GM19395 (cell line): ENCODE results near the gene CYP19A1.

Experiments used
- ATAC-seq: cut with Tn5 transposase; IDR thresholded peaks from one replicate; pipeline ENCODE4 v1.9.1; 2021; ENCODE audit warnings: mild to moderate bottlenecking, moderate library complexity; ENCODE audit not compliant: unreplicated experiment

Gene CYP19A1

GRCh38 chr15:51338496-51338895 is at the start of gene CYP19A1:
CYP19A1 (minus strand) TSS chr15:51338596; CDS start chr15:51242912, 95,684 bp downstream.
- ATAC-seq: no peak

- ATAC-seq: no peak
Measured at GRCh38 chr15:51387699-51388041, 49.3 kb upstream of the CYP19A1 start.

- ATAC-seq: no peak
Measured at GRCh38 chr15:51386960-51387698, 48.7 kb upstream of the CYP19A1 start.

GRCh38 chr15:51386486-51386885 is 48.1 kb upstream of the CYP19A1 start:
- ATAC-seq: no peak

GRCh38 chr15:51386029-51386428 is 47.6 kb upstream of the CYP19A1 start:
- no peak for ATAC-seq

GRCh38 chr15:51382787-51383186 is 44.4 kb upstream of the CYP19A1 start:
- no peak for ATAC-seq

- ATAC-seq: peak; percentile 84
Measured at GRCh38 chr15:51380999-51381806, 42.8 kb upstream of the CYP19A1 start.

- no peak for ATAC-seq
Measured at GRCh38 chr15:51379390-51379789, 41.0 kb upstream of the CYP19A1 start.

GRCh38 chr15:51378406-51378805 is 40.0 kb upstream of the CYP19A1 start:
- no peak for ATAC-seq

- ATAC-seq: no peak
Measured at GRCh38 chr15:51377038-51377786, 38.8 kb upstream of the CYP19A1 start.

- ATAC-seq: no peak
Measured at GRCh38 chr15:51375966-51376640, 37.7 kb upstream of the CYP19A1 start.

GRCh38 chr15:51374131-51374530 is 35.7 kb upstream of the CYP19A1 start:
- no peak for ATAC-seq

GRCh38 chr15:51371266-51371665 is 32.9 kb upstream of the CYP19A1 start:
- no peak for ATAC-seq

- ATAC-seq: no peak
Measured at GRCh38 chr15:51369451-51369761, 31.0 kb upstream of the CYP19A1 start.

- no peak for ATAC-seq
Measured at GRCh38 chr15:51368751-51369450, 30.5 kb upstream of the CYP19A1 start.

- ATAC-seq: no peak
Measured at GRCh38 chr15:51368307-51368706, 29.9 kb upstream of the CYP19A1 start.

GRCh38 chr15:51367322-51367976 is 29.1 kb upstream of the CYP19A1 start:
- ATAC-seq: no peak

- no peak for ATAC-seq
Measured at GRCh38 chr15:51366920-51367319, 28.5 kb upstream of the CYP19A1 start.

- ATAC-seq: no peak
Measured at GRCh38 chr15:51366071-51366470, 27.7 kb upstream of the CYP19A1 start.

GRCh38 chr15:51365417-51365816 is 27.0 kb upstream of the CYP19A1 start:
- ATAC-seq: no peak
